Neural progenitor cell (in vitro differentiated cells): ENCODE results near the gene SLC22A23.
A peak's percentile ranks its signal among the peaks of the same experiment; 100 is the strongest.

Source experiments
- EZH2 ChIP-seq: fragments of 200-600 bp; sonication (generic); IDR thresholded peaks from 2 replicates; pipeline ENCODE4 v1.6.1; 2017; ENCODE audit warnings: antibody characterized with exemption, mild to moderate bottlenecking, moderate library complexity
- EZH2phosphoT487 ChIP-seq: fragments of 200-600 bp; sonication (generic); IDR thresholded peaks from 2 replicates; pipeline ENCODE4 v1.6.1; 2017; ENCODE audit warnings: antibody characterized with exemption

DNA sequence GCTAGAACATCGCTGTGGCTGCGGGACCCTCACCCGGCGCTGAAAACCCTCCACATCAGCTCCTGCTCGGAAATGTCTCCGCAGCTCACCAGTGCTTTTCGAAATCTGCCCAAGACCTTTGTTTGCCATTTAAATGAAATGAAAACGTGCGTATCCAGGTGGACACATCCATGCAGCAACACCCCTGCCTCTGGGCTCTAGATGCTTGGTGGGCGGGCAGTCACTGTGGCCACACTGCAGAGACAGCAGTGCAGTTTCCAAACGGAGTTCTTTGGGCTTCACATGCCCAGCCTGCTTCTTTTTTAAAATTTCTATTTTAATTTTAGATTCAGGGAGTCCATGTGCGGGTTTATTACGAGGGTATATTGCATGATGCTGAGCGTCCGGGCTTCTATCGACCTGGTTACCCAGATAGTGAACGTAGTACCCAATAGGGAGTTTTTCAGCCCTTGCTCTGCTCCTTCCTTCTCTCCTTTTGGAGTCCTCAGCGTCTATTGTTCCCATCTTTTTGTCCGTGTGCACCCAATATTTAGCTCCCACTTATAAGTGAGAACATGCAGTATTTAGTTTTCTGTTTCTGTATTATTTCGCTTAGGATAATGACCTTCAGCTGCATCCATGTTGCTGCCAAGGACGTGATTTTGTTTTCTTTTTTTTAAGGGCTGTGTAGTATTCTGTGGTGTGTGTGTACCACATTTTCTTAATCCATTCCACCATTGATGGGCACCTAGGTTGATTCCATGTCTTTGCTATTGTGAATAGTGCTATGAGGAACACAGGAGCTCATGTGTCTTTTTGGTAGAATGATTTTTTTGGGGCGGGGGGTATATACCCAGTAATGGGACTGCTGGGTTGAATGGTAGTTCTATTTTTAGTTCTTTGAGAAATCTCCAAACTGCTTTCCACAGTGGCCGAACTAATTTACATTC lies 224.6 kb downstream of the SLC22A23 start:
- TF ChIP-seq EZH2, result peak; percentile 1
- TF ChIP-seq EZH2phosphoT487, result no peak
